H1 (cell line): ENCODE measurements around the gene EPHB6. TPM values are rescaled to one million over a fixed set of nuclear protein-coding genes. Genes with fewer than 3 reads are reported as not detected.

Experiments
- PHF8 ChIP-seq: fragments of 200-600 bp; sonication (generic); conservative IDR thresholded peaks from 2 replicates; pipeline ENCODE4 v1.7.1; 2012; ENCODE audit warnings: low read depth, mild to moderate bottlenecking, inconsistent platforms, low read length, moderate library complexity
- SIX5 ChIP-seq: IDR thresholded peaks from 2 replicates; pipeline ENCODE4 v1.6.1; 2011; ENCODE audit warnings: mild to moderate bottlenecking, low read depth, low read length
- polyA plus RNA-seq, 7 experiments: library from polyadenylated mRNA; depleted of rRNA in 3 of 7; stranded (reverse) in 5 of 7; unstranded in 2 of 7; fragments of >200 nt in 5 of 7; fragments of 200-250 nt in 2 of 7; gene quantifications; 1 replicate in 5 of 7; 2 replicates in 1 of 7; 4 replicates in 1 of 7; pipeline versions ENCODE4 v1.2.1 to v1.2.3, GENCODE V29; 2011 to 2013; ENCODE audit warnings: missing spikeins in 2 of 7, mixed read lengths in 2 of 7
- total RNA-seq: library from RNA; stranded (reverse); fragmentation: NEBNext Ultra II Directional; extraction: Animal tissue kit (Norgen Biotek cat#: 25700); gene quantifications from 2 replicates; pipeline ENCODE4 v1.2.1, GENCODE V29; 2021
- TF ChIP-seq, protein P1 (sequence below), 3 experiments: IDR thresholded peaks; 1 replicate in 2 of 3; 2 replicates in 1 of 3; pipeline versions ENCODE4 v1.5.1 to v1.6.1; 2011; ENCODE audit warnings: low read length in 3 of 3, mild to moderate bottlenecking in 3 of 3, inconsistent platforms in 2 of 3, low read depth in 1 of 3, moderate library complexity in 1 of 3; ENCODE audit not compliant: insufficient read depth in 1 of 3; ENCODE audit errors: control extremely low read depth in 1 of 3

EPHB6 gene
- total and polyA plus RNA-seq, 2 of the 8 experiments (the other 6 are each of a cell fraction or from before 2014, with no cell fraction given), result 19.7 TPM

DNA sequence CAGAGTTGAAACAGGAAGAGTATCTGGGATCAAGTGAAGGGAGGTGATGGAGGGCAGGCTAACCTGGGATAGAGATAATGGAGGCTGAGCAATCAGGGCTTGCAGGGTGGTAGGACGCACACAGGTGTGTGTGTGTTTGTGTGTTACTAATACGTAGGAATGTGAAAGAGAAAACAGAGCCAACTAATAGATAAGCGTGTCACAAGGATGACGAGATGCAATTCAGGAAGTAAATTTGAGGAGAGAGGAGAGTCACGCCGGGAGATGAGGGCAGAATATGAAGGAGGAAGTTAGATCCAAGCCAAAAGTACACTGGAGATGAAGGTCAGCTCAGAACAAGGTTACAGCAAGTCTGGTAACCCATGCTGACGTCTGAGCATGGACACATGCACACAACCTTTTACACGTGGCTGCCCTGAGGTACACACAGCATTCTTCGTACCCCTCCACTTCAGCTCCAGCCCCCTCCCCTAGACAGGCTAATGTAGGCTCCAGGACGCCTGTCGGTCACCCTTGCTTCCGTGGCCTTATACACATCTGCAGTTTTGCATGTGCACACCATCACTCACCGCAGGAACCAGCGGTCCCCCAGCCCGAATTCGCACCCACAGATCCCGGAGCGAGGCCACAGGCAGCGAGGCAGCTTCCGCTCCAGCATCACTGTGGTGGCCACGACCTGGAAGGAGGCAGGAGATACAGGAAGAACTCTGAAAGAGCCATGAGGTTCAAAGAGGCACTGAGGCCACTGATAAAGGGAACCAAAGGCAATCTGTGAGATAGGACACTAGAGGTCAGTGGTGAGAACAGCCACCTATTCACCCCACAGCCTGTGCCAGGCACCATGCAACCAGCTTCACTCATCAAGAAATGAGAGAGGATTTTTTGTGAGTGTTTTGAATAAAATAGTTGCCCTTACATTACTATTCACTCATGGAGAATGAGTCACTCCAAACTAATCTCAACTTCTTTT lies 54.3 kb downstream of the EPHB6 start (continued):
- TF ChIP-seq PHF8, result no peak
- TF ChIP-seq, protein P1, sequence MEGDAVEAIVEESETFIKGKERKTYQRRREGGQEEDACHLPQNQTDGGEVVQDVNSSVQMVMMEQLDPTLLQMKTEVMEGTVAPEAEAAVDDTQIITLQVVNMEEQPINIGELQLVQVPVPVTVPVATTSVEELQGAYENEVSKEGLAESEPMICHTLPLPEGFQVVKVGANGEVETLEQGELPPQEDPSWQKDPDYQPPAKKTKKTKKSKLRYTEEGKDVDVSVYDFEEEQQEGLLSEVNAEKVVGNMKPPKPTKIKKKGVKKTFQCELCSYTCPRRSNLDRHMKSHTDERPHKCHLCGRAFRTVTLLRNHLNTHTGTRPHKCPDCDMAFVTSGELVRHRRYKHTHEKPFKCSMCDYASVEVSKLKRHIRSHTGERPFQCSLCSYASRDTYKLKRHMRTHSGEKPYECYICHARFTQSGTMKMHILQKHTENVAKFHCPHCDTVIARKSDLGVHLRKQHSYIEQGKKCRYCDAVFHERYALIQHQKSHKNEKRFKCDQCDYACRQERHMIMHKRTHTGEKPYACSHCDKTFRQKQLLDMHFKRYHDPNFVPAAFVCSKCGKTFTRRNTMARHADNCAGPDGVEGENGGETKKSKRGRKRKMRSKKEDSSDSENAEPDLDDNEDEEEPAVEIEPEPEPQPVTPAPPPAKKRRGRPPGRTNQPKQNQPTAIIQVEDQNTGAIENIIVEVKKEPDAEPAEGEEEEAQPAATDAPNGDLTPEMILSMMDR (IDR thresholded peaks at IDR 0.05; ENCODE audit: control extremely low read depth in 1 of 3, insufficient read depth in 1 of 3, low read depth in 1 of 3, low read length in 3 of 3), result peak; percentile 41 to 72 (median 53)
- no peak for TF ChIP-seq SIX5
